ENCODE data around the gene SHANK1.
"Not testable (repeated sequence)": the region's sequence is repeated elsewhere in the genome, so short reads cannot be mapped to it uniquely, and the experiment has no call there.

Gene SHANK1

DNA sequence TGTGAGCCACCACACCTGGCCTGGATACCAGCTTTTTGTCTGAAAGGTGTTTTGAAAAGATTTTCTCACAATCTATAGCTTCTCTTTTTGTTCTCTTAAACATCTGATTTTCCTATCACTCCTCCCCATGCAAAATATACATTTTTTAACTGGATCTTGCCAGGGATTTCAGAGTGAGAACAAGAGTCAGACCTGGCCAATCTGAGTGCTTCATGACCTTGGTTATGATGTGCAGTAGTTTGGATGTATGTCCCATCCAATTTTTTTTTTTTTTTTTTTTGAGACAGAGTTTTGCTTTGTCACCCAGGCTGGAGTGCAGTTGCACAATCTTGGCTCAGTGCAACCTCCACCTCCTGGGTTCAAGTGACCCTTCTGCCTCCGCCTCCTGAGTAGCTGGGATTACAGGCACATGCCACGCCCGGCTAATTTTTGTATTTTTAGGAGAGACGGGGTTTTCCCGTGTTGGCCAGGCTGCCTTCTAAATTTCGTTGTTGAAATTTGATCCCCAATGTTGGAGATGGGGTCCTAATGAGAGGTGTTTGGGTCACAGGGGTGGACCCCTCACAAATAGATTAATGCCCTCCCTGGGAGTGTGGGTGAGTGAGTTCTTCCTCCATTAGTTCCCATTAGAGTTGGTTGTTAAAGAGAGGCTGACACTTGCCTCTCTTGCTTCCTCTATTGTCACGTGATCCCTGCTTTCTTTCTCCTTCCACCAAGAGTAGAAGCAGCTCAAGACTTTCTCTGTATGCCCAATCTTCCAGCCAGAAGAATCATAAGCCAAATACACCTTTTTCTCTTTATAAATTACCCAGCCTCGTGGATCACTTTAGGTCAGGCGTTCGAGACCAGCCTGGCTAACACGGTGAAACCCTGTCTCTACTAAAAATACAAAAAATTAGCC, 106.8 kb downstream of the SHANK1 start:
- H3K36me3 ChIP-seq (ENCODE audit: insufficient read depth, low read length); H3K4me3 ChIP-seq (ENCODE audit: low read length); H3K27me3 ChIP-seq (ENCODE audit: insufficient read depth, low read length); H2AFZ ChIP-seq (ENCODE audit: low read depth, low read length); H3K9me3 ChIP-seq (ENCODE audit: low read length); H3K4me1 ChIP-seq (ENCODE audit: insufficient read depth, low read length): not testable (repeated sequence)
